Stimulated activated CD8-positive, alpha-beta memory T cell treated with anti-CD3 and anti-CD28 coated beads, Interleukin-12 subunit alpha, Interleukin-12 subunit beta, amount 100 ng/mL, for 4 hours (primary cell): ENCODE data around the gene CREB3L1.
"Not testable (repeated sequence)": the region's sequence is repeated elsewhere in the genome, so short reads cannot be mapped to it uniquely, and the experiment has no call there.

ENCODE experiments used
- DNase-seq: peaks from one replicate; pipeline ENCODE4 v3.0.0-alpha.2; 2020; ENCODE audit warnings: low read depth

CREB3L1 gene

DNA sequence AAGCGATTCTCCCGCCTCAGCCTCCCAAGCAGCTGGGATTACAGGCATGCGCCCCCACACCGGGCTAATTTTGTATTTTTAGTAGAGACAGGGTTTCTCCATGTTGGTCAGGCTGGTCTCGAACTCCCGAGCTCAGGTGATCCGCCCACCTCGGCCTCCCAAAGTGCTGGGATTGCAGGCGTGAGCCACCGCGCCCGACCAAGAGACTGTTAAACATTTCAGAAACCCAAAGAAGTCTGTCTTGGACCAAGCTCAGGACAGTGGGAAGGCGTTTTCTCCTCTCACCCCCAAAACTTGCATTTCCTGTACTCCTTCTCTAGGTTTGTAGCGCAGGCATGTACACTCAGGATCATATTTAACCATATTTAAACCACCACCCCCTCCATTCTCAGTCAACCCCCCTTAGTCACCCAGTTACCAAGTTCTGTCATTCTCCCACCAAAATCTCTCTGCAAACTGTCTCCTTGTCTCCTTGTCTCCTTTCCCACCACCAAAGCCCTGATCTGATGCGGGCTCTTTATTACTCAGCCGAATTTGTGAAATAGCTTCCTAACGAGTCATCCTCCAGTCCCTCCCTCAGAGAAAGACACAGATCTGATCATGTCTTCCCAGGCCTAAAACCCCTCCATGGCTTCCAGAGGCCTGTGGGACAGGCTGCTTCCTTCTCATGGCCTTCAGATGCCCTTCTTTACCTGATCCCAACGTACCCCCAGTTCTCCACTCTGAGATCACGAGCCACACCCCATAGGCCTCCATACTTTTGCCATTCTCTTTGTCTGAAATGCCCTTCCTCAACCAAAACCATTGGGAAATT, 29.0 kb upstream of the CREB3L1 start:
- DNase-seq, result no peak

DNA sequence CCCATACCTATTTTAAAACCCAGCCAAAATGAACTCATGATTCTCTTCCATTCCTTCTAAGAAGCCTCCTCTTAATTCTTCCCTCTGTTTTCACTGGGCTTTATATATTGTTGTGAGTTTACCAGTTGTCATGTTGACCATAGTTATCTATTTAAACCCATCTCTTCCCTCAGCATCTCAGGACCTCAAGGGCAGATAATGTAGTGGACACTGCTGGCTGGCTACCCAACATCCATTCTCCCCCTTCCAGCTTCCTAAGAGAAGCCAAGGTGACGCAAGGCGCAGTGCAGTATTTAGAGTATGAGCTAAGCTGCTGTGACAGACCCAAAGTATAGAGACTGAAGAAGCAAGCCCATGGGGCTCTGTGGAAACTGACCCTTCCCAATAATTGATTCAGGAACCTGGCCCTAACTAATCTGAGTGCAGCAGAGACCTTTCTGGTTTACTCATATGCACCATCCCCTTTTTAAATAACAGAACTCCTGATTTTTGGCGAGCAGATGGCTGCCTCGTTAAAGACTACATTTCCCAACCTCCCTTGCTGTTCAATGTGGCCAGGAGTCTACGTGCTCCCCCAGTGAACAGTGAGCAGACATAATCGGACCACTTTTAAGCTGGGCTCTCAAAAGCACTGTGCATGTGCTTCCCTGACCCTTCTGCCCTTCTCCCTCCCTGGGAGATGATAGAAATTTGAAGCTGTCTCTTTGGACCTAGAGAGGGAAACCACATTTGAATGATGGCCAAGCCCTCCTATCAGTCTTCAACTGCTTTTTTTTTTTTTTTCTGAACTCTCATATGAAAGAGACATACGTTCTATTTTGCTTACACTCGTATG, 28.1 kb upstream of the CREB3L1 start:
- no peak for DNase-seq

DNA sequence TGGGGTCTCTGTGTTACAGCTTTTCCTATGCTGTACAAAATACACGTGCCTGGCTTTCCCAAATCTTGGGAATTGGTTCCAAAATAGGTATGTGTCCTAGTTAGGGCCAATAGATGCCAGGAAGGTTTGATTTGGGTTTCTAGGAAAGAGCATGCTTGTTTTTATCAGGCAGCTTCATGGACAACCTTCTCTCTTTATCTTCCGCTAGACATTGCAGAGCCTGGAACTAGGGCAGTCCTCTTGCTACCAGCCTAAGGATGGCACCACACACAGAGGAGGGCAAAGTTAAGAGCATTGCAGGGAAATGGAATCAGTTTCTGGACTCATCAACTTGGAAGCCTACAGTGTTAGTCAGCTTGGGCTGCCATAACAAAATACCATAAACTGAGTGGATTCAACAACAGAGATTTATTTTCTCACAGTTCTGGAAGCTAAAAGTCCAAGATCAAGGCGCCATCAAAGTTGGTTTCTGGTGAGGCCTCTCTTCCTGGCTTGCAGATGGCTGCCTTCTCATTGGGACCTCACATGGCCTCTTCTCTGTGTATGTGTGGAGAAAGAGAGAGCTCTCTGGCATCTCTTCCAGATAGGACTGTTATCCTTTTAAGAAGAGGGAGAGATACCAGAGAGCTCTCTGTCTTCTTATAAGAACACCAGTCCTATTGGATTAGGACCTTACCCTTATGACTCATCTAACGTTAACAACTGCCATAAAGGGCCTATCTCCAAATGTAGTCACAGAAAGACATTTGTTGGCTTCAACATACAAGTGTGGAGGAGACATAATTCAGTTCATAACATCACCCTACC, 27.3 kb upstream of the CREB3L1 start:
- no peak for DNase-seq

DNA sequence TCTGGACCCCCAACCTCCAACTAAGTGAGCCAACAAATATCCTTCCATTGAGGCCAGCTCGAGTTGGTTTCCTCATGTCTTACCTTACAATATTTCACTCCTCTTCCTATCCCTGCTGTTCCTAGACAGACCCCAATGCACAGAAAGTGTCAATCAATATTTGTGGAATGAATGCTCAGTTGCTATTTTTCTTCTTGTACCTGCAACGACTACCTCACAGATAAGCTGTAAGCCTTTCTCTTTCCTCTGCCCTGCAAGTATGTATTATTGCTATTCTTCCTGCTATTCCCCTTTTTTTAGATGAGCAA, 26.8 kb upstream of the CREB3L1 start:
- no peak for DNase-seq

DNA sequence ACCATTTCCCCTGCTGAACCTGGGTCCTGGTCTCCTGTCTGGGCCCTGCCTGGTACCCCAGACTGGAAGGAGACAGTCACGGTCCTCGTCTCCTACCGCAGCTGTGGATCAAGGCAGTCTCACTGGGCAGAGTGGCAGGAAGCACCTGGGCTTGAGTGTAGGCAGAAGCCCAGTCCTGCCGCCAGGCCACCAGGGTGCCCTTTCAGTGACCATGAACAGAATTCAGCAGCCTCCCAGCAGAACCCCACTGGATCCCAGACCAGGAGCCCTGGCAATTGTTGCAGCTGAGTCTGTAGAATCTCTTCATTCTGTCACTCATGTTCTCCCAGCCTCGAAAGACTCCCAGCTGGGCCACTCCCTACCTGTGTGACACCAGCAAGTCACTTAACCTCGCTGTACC, 25.5 kb upstream of the CREB3L1 start:
- no peak for DNase-seq

DNA sequence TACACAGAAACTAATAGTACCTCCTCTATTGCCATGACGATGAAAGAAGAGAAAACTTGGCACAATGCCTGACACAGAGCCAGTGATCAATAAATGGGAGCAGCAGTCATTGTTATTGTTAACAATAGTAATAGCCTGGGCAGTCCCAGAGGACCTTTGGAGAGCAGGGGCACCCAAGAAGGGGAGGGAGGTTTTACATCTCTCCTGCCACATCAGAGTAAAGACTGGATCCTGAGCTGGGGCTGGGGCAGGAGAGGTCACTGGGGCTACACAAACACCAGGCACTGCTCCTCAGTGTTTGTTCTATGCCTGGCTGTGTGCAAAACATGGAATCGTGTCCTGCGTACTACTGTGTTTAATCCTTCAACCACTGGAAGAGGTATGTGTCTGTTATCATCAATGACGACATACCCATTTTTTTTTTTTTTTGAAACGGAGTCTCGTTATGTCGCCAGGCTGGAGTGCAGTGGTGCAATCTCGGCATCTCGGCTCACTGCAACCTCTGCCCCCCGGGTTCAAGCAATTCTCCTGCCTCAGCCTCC, 25.0 kb upstream of the CREB3L1 start:
- no peak for DNase-seq

DNA sequence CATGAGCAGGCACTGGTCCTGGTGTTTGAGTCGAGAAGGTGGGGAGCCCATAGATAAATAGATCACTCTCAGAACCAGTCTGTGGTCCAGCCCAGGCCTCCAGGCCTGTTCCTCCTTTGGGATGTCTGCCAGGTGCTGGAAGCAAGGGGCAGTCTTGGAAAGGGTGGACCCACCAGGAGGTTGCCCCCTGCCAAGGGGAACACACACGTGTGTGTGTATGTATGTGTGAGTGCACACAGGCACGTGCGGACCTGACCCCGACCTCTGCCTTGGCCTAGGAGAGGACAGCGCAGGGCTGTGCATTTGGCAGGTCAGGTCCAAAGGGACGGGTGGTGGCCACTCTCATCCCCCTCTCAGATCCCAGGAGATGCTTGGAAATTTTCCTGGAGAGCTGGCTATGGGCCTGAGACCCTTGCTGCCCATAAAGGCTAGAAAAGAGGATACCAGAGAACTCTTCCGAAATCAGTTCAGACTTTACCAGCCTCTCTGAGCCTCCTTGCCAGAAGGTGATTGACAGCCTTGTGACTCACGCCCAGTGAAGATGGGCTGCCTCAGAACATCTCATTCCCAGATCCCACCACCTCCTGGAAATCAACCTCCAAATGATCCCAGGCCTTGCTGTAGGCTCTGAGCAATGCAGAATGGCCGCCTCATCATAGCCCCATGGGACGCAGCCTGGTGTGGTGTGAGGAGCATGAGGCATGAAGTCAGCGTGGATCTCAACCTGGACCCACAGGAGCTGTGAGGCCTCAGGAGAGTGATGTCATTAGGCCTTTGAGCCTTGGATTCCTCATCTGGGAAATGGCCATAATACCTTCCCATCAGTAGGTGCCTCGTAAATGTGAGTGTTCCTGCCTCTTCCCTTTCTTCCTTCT, 24.0 kb upstream of the CREB3L1 start:
- no peak for DNase-seq

DNA sequence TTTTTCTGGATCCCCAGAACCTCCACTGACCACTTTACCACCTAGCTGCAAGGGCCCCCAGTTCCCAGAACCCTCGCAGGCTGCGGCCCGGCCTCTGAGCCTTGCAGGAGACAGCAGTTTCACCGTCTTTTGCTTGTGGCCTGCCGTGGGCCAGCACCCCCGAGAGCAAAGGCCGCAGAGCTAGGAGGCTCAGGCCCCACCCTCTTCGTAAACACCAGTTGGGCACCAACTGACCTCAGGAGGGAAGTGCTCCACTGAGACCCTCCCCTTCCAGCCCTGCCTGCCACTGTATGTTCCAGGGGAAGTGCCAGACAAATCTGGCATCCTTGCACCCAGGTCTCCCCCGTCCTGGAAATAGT, 23.4 kb upstream of the CREB3L1 start:
- no peak for DNase-seq

DNA sequence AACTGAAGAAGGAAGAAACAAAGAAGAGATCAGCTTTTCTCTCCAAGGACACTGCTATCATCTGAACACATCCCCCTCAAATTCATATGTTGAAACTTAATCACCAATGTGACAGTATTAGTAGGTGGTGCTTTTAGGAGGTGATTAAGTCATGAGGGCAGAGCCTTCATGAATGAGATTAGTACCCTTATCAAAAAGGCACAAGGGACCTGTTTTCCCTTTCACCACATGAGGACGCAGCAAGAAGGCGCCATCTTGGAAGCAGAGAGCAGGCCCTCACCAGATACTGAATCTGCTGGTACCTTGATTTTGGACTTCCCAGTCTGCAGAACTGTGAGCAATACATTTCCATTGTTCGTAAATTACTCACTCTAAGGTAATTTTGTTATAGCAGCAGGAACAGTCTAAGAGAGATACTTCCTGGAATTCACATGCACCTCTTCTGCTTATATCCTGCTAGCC, 20.9 kb upstream of the CREB3L1 start:
- DNase-seq, result no peak

DNA sequence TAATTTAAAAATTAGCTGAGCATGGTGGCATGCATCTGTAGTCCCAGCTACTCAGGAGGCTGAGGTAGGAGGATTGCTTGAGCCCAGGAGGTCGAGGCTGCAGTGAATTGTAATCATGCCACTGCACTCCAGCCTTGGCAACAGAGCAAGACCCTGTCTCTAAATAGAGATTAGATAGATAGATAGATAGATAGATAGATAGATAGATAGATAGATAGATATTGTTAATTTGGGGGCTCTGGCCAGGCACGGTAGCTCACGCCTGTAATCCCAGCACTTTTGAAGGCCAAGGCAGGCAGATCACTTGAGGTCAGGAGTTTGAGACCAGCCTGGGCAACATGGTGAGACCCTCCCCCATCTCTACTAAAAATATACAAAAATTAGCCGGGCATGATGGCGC, 18.1 kb upstream of the CREB3L1 start:
- DNase-seq, result not testable (repeated sequence)

DNA sequence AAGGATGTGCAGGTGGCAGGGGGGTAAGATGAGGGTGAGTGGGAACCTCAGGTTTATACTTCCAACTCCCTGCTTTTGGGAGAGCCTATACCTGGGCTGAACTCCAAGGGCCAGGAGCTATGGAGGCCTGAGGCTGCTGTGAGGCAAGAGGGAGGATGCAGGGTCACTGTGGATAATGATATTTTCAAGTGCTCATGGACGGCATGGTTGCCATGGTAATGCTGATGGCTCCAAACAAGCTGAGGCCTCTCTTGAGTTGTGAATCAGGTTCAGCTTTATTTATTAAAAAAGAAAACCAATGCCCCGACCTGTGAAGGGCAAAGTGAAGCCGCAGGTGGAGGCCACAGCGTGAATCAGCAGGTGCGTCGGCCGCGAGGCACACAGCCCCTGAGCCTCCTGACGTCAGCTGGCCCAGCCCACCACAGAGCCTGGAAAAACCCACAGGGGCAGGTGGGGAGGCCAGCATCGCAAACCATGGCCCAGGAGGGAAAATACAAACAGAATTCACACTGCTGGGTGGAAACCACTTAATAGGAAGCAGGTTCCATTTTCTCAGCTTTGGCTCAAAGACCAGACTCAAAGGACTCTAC, 17.4 kb upstream of the CREB3L1 start:
- no peak for DNase-seq

DNA sequence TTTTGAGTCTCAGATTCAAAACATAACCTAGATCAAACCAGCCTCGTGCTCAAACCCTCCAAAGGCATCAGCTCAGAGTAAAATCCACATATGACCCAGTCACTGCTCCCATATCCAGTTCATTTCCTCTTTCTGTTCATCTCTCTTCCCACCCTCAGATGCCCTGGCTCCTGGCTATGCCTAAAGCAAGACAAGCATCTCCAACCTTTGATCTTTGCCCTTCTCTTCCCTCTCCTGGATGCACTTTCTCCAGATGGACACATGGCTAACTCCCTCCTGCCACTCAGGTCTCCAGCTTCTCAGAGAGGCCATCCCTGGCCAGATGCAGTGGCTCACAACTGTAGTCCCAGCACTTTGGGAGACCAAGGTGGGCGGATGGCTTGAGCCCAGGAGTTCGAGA, 14.3 kb upstream of the CREB3L1 start:
- DNase-seq, result no peak

DNA sequence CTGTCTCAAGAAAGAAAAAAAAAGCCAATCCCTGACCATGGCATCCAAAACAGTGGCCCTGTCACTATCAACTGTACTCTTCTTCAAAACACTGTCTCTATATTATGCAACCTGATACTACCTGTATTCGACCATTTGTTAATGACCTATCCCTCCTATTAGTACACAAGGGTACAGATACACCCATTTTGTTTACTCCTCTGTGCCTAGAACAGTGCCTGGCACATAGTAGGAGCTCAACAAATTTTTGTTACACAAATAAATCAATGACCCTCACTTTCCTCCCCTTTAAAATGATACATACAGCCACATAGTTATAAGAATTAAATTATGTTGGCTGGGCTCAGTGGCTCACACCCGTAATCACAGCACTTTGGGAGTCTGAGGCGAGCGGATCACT, 13.4 kb upstream of the CREB3L1 start:
- no peak for DNase-seq

DNA sequence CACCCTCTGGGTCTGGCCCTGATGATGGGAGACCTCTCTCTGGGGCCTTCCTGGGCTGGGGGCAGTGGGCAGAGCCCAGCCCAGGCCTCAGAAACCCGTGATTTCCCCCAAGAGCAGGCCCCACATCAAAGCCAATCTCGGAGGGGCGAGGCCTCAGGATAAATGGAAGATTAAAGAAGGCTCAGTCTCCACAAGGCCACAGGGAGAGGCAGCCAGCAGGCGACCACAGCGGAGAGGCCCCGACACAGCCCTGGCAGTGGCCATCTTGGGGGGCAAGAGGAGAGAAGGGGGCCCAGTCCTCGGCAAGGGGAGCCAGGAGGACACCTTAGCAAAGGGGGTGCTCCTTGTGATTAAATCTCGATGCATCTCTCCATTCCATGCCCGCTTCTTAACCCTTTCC, 12.5 kb upstream of the CREB3L1 start:
- no peak for DNase-seq

DNA sequence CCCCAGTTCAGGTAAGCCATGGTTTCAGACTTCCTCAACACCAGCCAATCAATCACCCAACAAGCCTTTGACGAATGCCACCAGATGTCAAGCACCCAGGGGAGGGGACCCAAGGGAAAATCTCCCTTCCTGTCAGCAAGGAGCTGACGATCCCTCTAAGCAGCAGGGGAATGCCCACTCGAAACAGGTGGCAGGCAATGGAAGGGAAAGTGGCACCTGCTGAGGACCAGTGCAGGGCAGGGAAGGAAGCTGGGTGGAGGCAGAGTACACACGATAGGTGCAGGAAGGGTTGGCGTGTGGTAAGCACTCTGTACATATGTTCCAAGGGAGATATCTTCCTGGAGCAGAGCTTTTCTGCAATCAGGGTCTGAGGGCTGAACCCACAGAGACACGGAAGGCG, 11.7 kb upstream of the CREB3L1 start:
- no peak for DNase-seq

DNA sequence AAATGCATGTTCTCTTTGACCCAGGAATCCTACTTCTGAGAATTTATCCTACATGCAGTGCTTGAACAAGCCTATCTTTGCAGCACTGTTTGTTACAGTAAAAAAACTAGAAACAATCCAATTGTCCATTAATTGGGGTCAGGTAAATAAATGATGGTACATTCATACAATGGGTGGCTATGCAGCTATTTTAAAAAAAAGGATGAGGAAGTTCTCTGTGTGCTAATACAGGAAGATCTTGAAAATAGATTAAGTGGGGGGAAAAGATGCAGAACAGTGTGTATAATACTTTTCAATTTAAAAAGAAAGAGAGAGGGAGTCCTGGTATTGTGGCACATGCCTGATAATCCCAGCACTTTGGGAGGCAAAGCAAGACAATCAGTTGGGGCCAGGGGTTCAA, 9.5 kb upstream of the CREB3L1 start:
- DNase-seq, result no peak

DNA sequence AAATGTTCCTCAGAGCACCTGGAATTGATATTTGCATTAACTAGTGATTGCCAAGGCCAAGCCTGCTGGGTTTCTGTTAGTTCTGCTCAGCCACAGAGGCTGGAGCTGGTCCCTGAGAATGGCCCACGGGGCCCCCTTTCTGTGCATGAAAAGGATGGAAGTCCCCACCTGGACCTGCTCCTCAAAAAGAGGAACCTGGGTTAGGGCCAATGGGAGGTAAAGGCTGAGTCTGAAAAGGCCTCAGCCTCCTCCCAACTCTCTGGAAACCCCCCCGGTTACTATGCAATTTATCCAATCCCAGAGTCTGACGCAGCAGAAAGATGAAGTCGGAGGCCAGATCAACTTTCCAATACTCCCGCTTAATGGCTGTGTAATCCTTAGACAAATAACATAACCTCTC, 6.8 kb upstream of the CREB3L1 start:
- no peak for DNase-seq

DNA sequence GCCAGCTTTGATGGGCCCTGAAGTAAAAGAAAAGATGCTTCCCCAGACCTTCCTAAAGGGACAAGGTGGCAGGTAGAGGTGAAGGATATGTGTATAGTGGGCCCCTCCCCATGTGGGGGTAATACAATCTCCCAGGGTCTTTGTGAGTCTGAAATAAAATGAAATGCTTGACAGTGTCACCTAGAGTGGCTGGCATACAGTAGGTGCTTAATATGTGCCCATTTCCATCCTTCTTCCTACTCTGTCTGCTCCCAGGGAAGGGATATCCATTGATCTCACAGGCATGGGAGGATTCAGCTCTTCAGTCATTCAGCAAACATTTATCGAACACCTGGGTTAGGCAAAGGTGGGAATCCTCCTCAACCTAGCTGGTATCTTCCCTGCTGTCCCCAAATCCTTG, 6.1 kb upstream of the CREB3L1 start:
- no peak for DNase-seq

DNA sequence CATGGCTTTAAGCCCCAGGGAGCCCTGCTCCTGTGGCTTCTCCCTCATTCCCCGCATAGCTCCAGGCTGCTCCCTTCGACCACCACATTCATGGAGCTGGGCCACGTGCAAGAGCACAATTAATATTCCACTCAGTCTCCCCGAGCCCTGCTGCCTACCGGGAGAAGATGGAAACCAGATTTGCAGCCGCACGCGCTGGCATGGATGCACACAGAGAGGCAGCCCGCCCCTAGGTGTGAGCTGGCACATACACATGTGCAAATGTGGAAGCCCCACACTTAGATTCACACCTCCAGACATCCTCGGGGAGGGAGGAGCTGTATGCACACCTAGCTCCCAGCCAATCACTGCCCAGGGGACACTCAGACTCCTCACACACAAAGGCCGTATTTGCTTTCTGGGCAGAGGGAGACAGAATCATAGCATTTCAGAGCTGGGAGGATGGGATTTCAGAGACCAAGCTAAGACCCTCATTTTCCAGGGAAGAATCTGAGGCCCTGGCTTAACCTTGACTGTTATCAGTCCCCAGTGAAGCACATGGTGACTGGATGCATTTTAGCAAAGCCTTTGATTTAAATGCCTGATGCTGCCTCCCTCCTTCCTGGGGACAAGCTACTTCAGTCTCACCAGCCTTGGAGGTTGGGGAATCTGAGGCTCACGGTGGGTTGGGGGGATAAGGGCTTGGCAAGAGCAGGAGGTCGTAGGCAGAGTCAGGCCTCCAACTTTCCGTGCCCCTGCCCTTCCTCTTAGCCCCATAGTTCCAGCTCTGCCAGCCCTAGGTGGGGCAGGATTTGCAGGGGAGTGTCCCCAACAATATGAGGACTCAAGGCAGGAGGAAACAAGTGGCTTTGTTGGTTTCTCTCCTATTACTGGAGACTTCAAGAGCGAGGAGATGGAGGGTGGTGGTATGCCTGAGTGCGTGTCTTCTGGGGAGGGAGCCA, 5.3 kb upstream of the CREB3L1 start:
- no peak for DNase-seq

DNA sequence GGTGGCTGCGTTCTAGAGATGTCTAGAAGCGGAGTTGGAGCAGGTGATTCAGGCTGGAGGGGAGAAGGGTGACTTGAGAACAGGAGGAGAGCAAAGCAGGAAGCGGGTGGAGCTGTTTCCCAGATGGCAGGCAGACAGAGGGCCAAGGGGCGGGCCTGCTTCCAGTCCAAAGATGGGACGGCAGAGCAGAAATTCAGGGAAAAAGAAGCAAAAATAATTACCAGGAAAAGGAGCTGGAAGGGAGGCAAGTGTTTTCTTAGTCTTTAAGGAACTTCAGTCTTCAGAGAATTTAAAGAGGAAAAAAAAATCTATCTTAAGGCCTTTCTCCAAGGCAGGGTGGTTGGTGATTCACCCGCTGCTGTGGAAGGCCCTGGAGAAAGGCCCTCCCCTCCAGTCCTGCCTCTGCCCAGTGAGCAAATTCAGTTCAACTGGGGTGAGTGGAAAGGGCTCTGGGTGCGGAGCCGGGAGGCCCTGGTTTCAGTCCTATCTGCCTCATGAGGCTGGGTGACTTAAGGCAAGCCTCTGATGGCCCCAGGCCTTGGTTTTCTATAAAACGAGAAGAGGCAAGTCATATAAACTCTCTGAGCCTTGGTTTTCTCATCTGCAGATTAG, 4.5 kb upstream of the CREB3L1 start:
- no peak for DNase-seq
